RWPE2 (cell line): Measurements from ENCODE around the gene THSD4.

Source experiments
- ATAC-seq: fragments of 200-7000 bp; cut with Tn5 transposase; 3 replicates; pipeline ENCODE4 v1.9.1; 2021; ENCODE audit warnings: low read depth
- DNase-seq: peaks from one replicate; pipeline ENCODE4 v3.0.0-alpha.2; 2020; ENCODE audit warnings: low spot score
- H3K27ac ChIP-seq: fragments of 450-650 bp; 2 replicates; pipeline ENCODE4 v1.5.1; 2017; ENCODE audit warnings: mild to moderate bottlenecking; ENCODE audit not compliant: poor library complexity, severe bottlenecking
- H3K27me3 ChIP-seq: fragments of 250-450 bp; sonication (Bioruptor Pico); 2 replicates; pipeline ENCODE4 v1.5.1; 2021; ENCODE audit warnings: mild to moderate bottlenecking, moderate library complexity; ENCODE audit not compliant: insufficient read depth, poor library complexity, severe bottlenecking
- H3K36me3 ChIP-seq: fragments of 250-450 bp; sonication (Bioruptor Pico); 2 replicates; pipeline ENCODE4 v1.5.1; 2020; ENCODE audit warnings: low read depth, mild to moderate bottlenecking, moderate library complexity
- H3K4me1 ChIP-seq: fragments of 250-450 bp; sonication (Bioruptor Pico); 2 replicates; pipeline ENCODE4 v1.5.1; 2021; ENCODE audit warnings: mild to moderate bottlenecking, moderate library complexity; ENCODE audit not compliant: insufficient read depth, poor library complexity, severe bottlenecking
- H3K4me3 ChIP-seq: fragments of 250-450 bp; sonication (Bioruptor Pico); 2 replicates; pipeline ENCODE4 v1.5.1; 2021; ENCODE audit warnings: mild to moderate bottlenecking, moderate library complexity; ENCODE audit not compliant: severe bottlenecking
- H3K9me3 ChIP-seq: fragments of 250-450 bp; sonication (Bioruptor Pico); 2 replicates; pipeline ENCODE4 v1.5.1; 2021; ENCODE audit warnings: mild to moderate bottlenecking, moderate library complexity; ENCODE audit not compliant: severe bottlenecking
- CTCF ChIP-seq: fragments of 450-650 bp; IDR thresholded peaks from one replicate; pipeline ENCODE4 v1.5.1; 2017; ENCODE audit warnings: mild to moderate bottlenecking, moderate library complexity; ENCODE audit not compliant: poor library complexity, severe bottlenecking

THSD4 gene

GRCh38 chr15:71822890-71823630 lies 707.8 kb downstream of the THSD4 start:
- peaks cover 3% of the 10 kb centered on the region for H3K9me3 ChIP-seq
- ATAC-seq (no peak), DNase-seq (no peak)
- no peak for TF ChIP-seq CTCF
- H3K27ac ChIP-seq = no peak overlapping the region
- H3K36me3 ChIP-seq = peaks cover 41% of the 10 kb centered on the region
- no peaks in the 10 kb centered on the region for H3K4me1 ChIP-seq
- no peak overlapping the region for H3K4me3 ChIP-seq
- H3K27me3 ChIP-seq = no peaks in the 10 kb centered on the region

- no peaks in the 10 kb centered on the region for H3K4me1 ChIP-seq
- peaks cover 3% of the 10 kb centered on the region for H3K9me3 ChIP-seq
- peaks cover 41% of the 10 kb centered on the region for H3K36me3 ChIP-seq
- H3K27ac ChIP-seq = no peak overlapping the region
- no peak for TF ChIP-seq CTCF
- H3K27me3 ChIP-seq = no peaks in the 10 kb centered on the region
- no peak overlapping the region for H3K4me3 ChIP-seq
- no peak for ATAC-seq
- DNase-seq = no peak
These were observed 708.5 kb downstream of the THSD4 start for GRCh38 chr15:71823801-71824200.

GRCh38 chr15:71825021-71825730 lies 709.9 kb downstream of the THSD4 start:
- no peak overlapping the region for H3K4me3 ChIP-seq
- ATAC-seq = no peak
- TF ChIP-seq CTCF = no peak
- H3K4me1 ChIP-seq = no peaks in the 10 kb centered on the region
- H3K9me3 ChIP-seq = peaks cover 3% of the 10 kb centered on the region
- no peak overlapping the region for H3K27ac ChIP-seq
- no peak for DNase-seq
- H3K36me3 ChIP-seq = peaks cover 41% of the 10 kb centered on the region
- H3K27me3 ChIP-seq = no peaks in the 10 kb centered on the region

- TF ChIP-seq CTCF = no peak
- Histone ChIP-seq H3K27me3 (no peaks in the 10 kb centered on the region), H3K36me3 (peaks cover 41% of the 10 kb centered on the region), H3K9me3 (peaks cover 3% of the 10 kb centered on the region), H3K4me1 (no peaks in the 10 kb centered on the region), H3K4me3 (no peak overlapping the region), H3K27ac (no peak overlapping the region)
- ATAC-seq (no peak), DNase-seq (no peak)
These were observed 710.9 kb downstream of the THSD4 start for GRCh38 chr15:71826196-71826595.

- H3K9me3 ChIP-seq = no peaks in the 10 kb centered on the region
- ATAC-seq (no peak), DNase-seq (no peak)
- no peak overlapping the region for H3K27ac ChIP-seq
- no peak for TF ChIP-seq CTCF
- no peaks in the 10 kb centered on the region for H3K4me1 ChIP-seq
- H3K27me3 ChIP-seq = no peaks in the 10 kb centered on the region
- no peak overlapping the region for H3K4me3 ChIP-seq
- peaks cover 33% of the 10 kb centered on the region for H3K36me3 ChIP-seq
These were observed 715.7 kb downstream of the THSD4 start for GRCh38 chr15:71830981-71831380.
